HepG2 (cell line): ENCODE measurements around the gene NOS1AP. TPM values are rescaled to one million over a fixed set of nuclear protein-coding genes. Genes with fewer than 3 reads are reported as not detected.

ENCODE experiments used
- ATAC-seq: fragments of 200-7000 bp; cut with Tn5 transposase; 3 replicates; pipeline ENCODE4 v1.9.1; 2020; ENCODE audit warnings: mild to moderate bottlenecking, moderate library complexity
- BruUV-seq: library from RNA; stranded (reverse); fragments of 400-500 nt; replicated peaks from 2 replicates; lab custom pipeline; 2021; lab: Mats Ljungman, UMichigan
- CTCF ChIA-PET: fragments of 300-600 bp; formaldehyde crosslinking; extraction: SDS; loops from one replicate; lab custom pipeline; 2021; ENCODE audit warnings: low total read pairs, inconsistent platforms, low intra/inter-chr PET ratio; lab: Yijun Ruan, JAX
- POLR2A ChIA-PET: fragments of 350-600 bp; sonication (Branson Sonifier 250); formaldehyde crosslinking; loops from one replicate; lab custom pipeline; 2020; ENCODE audit warnings: antibody characterized with exemption, inconsistent platforms; lab: Yijun Ruan, JAX
- DNase-seq: peaks from one replicate; pipeline ENCODE4 v3.0.0-alpha.2; 2015; ENCODE audit warnings: low spot score
- FAIRE-seq: peaks from 3 replicates; lab custom pipeline; 2011; peaks lifted over from hg19 to GRCh38; lab: Jason Lieb, UNC
- H2AFZ ChIP-seq: one replicate; pipeline ENCODE4 v1.6.1; 2011; ENCODE audit warnings: low read length, inconsistent platforms
- H3K27ac ChIP-seq: fragments of 300-600 bp; 3 replicates; pipeline ENCODE4 v1.8.0; 2011; ENCODE audit warnings: mixed run types, mild to moderate bottlenecking, mixed read lengths, low read length, inconsistent platforms; ENCODE audit not compliant: insufficient read depth; ENCODE audit errors: extremely low read length
- H3K27me3 ChIP-seq, 2 experiments: fragments of 200-600 bp in 1 of 2; 2 replicates in 1 of 2; 3 replicates in 1 of 2; pipeline versions ENCODE4 v1.6.0 to v1.8.0; 2011; ENCODE audit warnings: low read length in 2 of 2, mild to moderate bottlenecking in 2 of 2, moderate library complexity in 2 of 2, inconsistent platforms in 1 of 2; ENCODE audit not compliant: insufficient read depth in 2 of 2, control insufficient read depth in 1 of 2
- H3K36me3 ChIP-seq, 2 experiments: fragments of 200-600 bp in 1 of 2; replicated peaks in 1 of 2; 2 replicates in 1 of 2; 3 replicates in 1 of 2; pipeline versions ENCODE4 v1.5.1 to v1.8.0; 2011; ENCODE audit warnings: low read length in 2 of 2, inconsistent platforms in 1 of 2; ENCODE audit not compliant: insufficient read depth in 2 of 2, control insufficient read depth in 1 of 2
- H3K4me1 ChIP-seq: 2 replicates; pipeline ENCODE4 v1.5.1; 2012; ENCODE audit warnings: low read length, inconsistent platforms; ENCODE audit not compliant: insufficient read depth
- H3K4me2 ChIP-seq: 2 replicates; pipeline ENCODE4 v1.6.0; 2011; ENCODE audit warnings: low read depth, low read length, inconsistent platforms
- H3K4me3 ChIP-seq, 3 experiments: fragments of 200-600 bp in 1 of 3; sonication (generic), shearing (Covaris generic) in 1 of 3; replicated peaks in 1 of 3; 2 replicates each; pipeline ENCODE4 v1.5.1; 2011 to 2016; ENCODE audit warnings: low read length in 3 of 3, inconsistent platforms in 2 of 3, low read depth in 2 of 3, mild to moderate bottlenecking in 2 of 3, control low read depth in 1 of 3, mixed read lengths in 1 of 3; ENCODE audit not compliant: insufficient read depth in 1 of 3
- H3K79me2 ChIP-seq: one replicate; pipeline ENCODE4 v1.6.1; 2011; ENCODE audit warnings: low read length, inconsistent platforms; ENCODE audit not compliant: insufficient read depth
- H3K9ac ChIP-seq: 2 replicates; pipeline ENCODE4 v1.6.0; 2011; ENCODE audit warnings: mild to moderate bottlenecking, low read depth, low read length, inconsistent platforms; ENCODE audit not compliant: insufficient read depth
- H3K9me3 ChIP-seq: 2 replicates; pipeline ENCODE4 v1.5.1; 2012; ENCODE audit warnings: mild to moderate bottlenecking, low read length
- H4K20me1 ChIP-seq: 2 replicates; pipeline ENCODE4 v1.6.0; 2011; ENCODE audit warnings: inconsistent platforms, mild to moderate bottlenecking, low read length, moderate library complexity; ENCODE audit not compliant: insufficient read depth
- E2F1 ChIP-seq: sonication (generic); formaldehyde crosslinking; IDR thresholded peaks from 2 replicates; pipeline ENCODE4 v1.5.0; 2020; ENCODE audit warnings: missing genetic modification reagents
- MYPOP ChIP-seq: sonication (generic); formaldehyde crosslinking; IDR thresholded peaks from 2 replicates; pipeline ENCODE4 v1.8.1; 2023; ENCODE audit warnings: mild to moderate bottlenecking, moderate library complexity, missing genetic modification reagents
- PBX3 ChIP-seq: sonication (generic); formaldehyde crosslinking; IDR thresholded peaks from 2 replicates; pipeline ENCODE4 v1.8.1; 2023; ENCODE audit warnings: missing genetic modification reagents, inconsistent platforms, borderline replicate concordance
- PHF21A ChIP-seq: sonication (generic); formaldehyde crosslinking; IDR thresholded peaks from 2 replicates; pipeline ENCODE4 v1.5.0; 2020; ENCODE audit warnings: mild to moderate bottlenecking, missing genetic modification reagents
- SP2 ChIP-seq: sonication (generic); formaldehyde crosslinking; IDR thresholded peaks from 2 replicates; pipeline ENCODE4 v1.5.1; 2020; ENCODE audit warnings: mild to moderate bottlenecking, missing genetic modification reagents
- TCF12 ChIP-seq, 2 experiments: fragments of 450-650 bp in 1 of 2; sonication (generic) in 1 of 2; formaldehyde crosslinking in 1 of 2; IDR thresholded peaks; 2 replicates each; pipeline versions ENCODE4 v1.6.1 to v1.8.0; 2017 to 2022; ENCODE audit warnings: antibody characterized with exemption in 1 of 2, mild to moderate bottlenecking in 1 of 2, missing genetic modification reagents in 1 of 2, moderate library complexity in 1 of 2
- TFDP2 ChIP-seq: sonication (generic); formaldehyde crosslinking; IDR thresholded peaks from 2 replicates; pipeline ENCODE4 v1.4.0; 2020; ENCODE audit warnings: missing genetic modification reagents
- ZBTB38 ChIP-seq: sonication (generic); formaldehyde crosslinking; IDR thresholded peaks from 2 replicates; pipeline ENCODE4 v1.5.1; 2020; ENCODE audit warnings: mild to moderate bottlenecking, missing genetic modification reagents
- ZBTB46 ChIP-seq: sonication (generic); formaldehyde crosslinking; IDR thresholded peaks from 2 replicates; pipeline ENCODE4 v1.4.0; 2020; ENCODE audit warnings: mild to moderate bottlenecking, missing genetic modification reagents, borderline replicate concordance
- ZFY ChIP-seq: sonication (generic); formaldehyde crosslinking; IDR thresholded peaks from 2 replicates; pipeline ENCODE4 v1.4.0; 2020; ENCODE audit warnings: missing genetic modification reagents
- ZNF343 ChIP-seq: sonication (generic); formaldehyde crosslinking; IDR thresholded peaks from 2 replicates; pipeline ENCODE4 v1.4.0; 2020; ENCODE audit warnings: mild to moderate bottlenecking, missing genetic modification reagents
- ZNF446 ChIP-seq: sonication (generic); formaldehyde crosslinking; IDR thresholded peaks from 2 replicates; pipeline ENCODE4 v1.5.0; 2020; ENCODE audit warnings: mild to moderate bottlenecking, missing genetic modification reagents
- ZSCAN30 ChIP-seq: sonication (generic); formaldehyde crosslinking; IDR thresholded peaks from 2 replicates; pipeline ENCODE4 v1.5.0; 2020; ENCODE audit warnings: mild to moderate bottlenecking, missing genetic modification reagents
- WGBS: methylation state at CpG from one replicate; pipeline ENCODE4 v1.1.6; 2017; ENCODE audit warnings: low lambda C conversion rate; 5-methylcytosine and 5-hydroxymethylcytosine counted together
- in situ Hi-C: cut with HindIII; loops from 2 replicates; pipeline ENCODE4 v1.10.0; 2017; ENCODE audit warnings: low pct_unique_long_range_greater_than_20kb; ENCODE audit not compliant: extremely low pct_ligation_motif_present
- intact Hi-C: fragments of 100-400 bp; cut with micrococcal nuclease; formaldehyde crosslinking; loops from one replicate; pipeline ENCODE4 v1.10.0; 2022; ENCODE audit not compliant: unreplicated experiment
- polyA plus RNA-seq, 8 experiments: library from polyadenylated mRNA; depleted of rRNA in 3 of 8; stranded (reverse) in 7 of 8; unstranded in 1 of 8; fragments of >200 nt; fragmentation: Illumina TruSeq in 4 of 8; extraction: Trizol in 4 of 8; gene quantifications; 2 replicates each; pipeline versions ENCODE4 v1.2.1 to v1.2.3, GENCODE V29; 2011 to 2016; ENCODE audit warnings: low read depth in 4 of 8, missing spikeins in 1 of 8, mixed read lengths in 1 of 8; ENCODE audit not compliant: insufficient read depth in 1 of 8
- total RNA-seq, 5 experiments: library from RNA; depleted of rRNA; stranded (reverse); fragments of >200 nt; fragmentation: Illumina TruSeq; extraction: Trizol; gene quantifications; 2 replicates each; pipeline ENCODE4 v1.2.3, GENCODE V29; 2016; ENCODE audit warnings: low read depth in 1 of 5

NOS1AP gene
- total and polyA plus RNA-seq, 2 of the 13 experiments (the other 11 are each of a cell fraction or from before 2014, with no cell fraction given) = 2.0 to 3.3 TPM

GRCh38 chr1:162145280-162145965 is 75.9 kb downstream of the NOS1AP start (continued):
- 0 out of 2 replicates have a peak, but pooled peaks have one; percentile 19 for TF ChIP-seq MYPOP (CRISPR knock-in tag)
- TF ChIP-seq PBX3 (CRISPR knock-in tag) = no peak
- TF ChIP-seq ZSCAN30 (CRISPR knock-in tag) = no peak

GRCh38 chr1:162145966-162146696 is 76.6 kb downstream of the NOS1AP start:
- peak overlapping the region; percentile 85 for H3K27ac ChIP-seq
- in situ Hi-C loops = loop anchor here (5.0 kb wide), 1 partner anchor 89 kb away; no protein-coding TSS in a partner anchor
- peak overlapping the region; percentile 93 for H3K4me2 ChIP-seq
- TF ChIP-seq E2F1 (CRISPR knock-in tag) = no peak
- TF ChIP-seq ZBTB46 (CRISPR knock-in tag) = no peak
- TF ChIP-seq TCF12 (IDR thresholded peaks at IDR 0.05) = no peak
- TF ChIP-seq TCF12 (CRISPR knock-in tag; IDR thresholded peaks at IDR 0.05) = no peak
- no peak for TF ChIP-seq ZFY (CRISPR knock-in tag)
- peak; percentile 30; the same call in 1 of the 2 replicates for TF ChIP-seq ZBTB38 (CRISPR knock-in tag)
- no peak for TF ChIP-seq ZNF446 (CRISPR knock-in tag)
- no peak for TF ChIP-seq TFDP2
- TF ChIP-seq ZNF343 (CRISPR knock-in tag) = 0 out of 2 replicates have a peak, but pooled peaks have one; percentile 21
- TF ChIP-seq PHF21A (CRISPR knock-in tag) = 0 out of 2 replicates have a peak, but pooled peaks have one; percentile 21
- TF ChIP-seq SP2 (CRISPR knock-in tag) = no peak

More at GRCh38 chr1:162145966-162146696, 76.6 kb downstream of the NOS1AP start:
- ChIA-PET POLR2A (interaction anchor here (0.9 to 4.0 kb wide), 13 partner anchors 10 to 103 kb away, joined by 3 to 41 read pairs (median 7); partner anchors contain the start of gene NOS1AP), CTCF (no interaction called here)
- H3K4me1 ChIP-seq = peaks cover 84% of the 10 kb centered on the region
- DNase-seq = no peak
- peak overlapping the region; percentile 27 to 63 (median 43); a peak in 5 of 6 replicates for H3K4me3 ChIP-seq
- H3K9me3 ChIP-seq = no peaks in the 10 kb centered on the region
- intact Hi-C loops = loop anchor here (1.0 kb wide), 2 partner anchors 14 to 101 kb away; no protein-coding TSS in a partner anchor
- peak; percentile 61 for ATAC-seq
- H4K20me1 ChIP-seq = no peaks in the 10 kb centered on the region
- H3K9ac ChIP-seq = peak overlapping the region; percentile 66
- H3K27me3 ChIP-seq = no peaks in the 10 kb centered on the region
- H3K36me3 ChIP-seq = no peaks in the 10 kb centered on the region
- WGBS = 93% methylated on average over 4 of the region's 5 CpGs
- H2AFZ ChIP-seq = no peak overlapping the region
- no TSS peak for BruUV-seq
- FAIRE-seq = no peak
- peaks cover 66% of the 10 kb centered on the region for H3K79me2 ChIP-seq
